ENCODE results near the gene ZNF664.
"Not testable (repeated sequence)": the region's sequence is repeated elsewhere in the genome, so short reads cannot be mapped to it uniquely, and the experiment has no call there.

The ZNF664 gene

GRCh38 chr12:123942238-123942653 lies 30.8 kb upstream of the ZNF664 start:
- DNase-seq = no peak

- DNase-seq = no peak
Measured at GRCh38 chr12:123942911-123943648, 29.9 kb upstream of the ZNF664 start.

GRCh38 chr12:123943816-123944215 lies 29.2 kb upstream of the ZNF664 start:
- DNase-seq = no peak

GRCh38 chr12:123944696-123945095 lies 28.3 kb upstream of the ZNF664 start:
- DNase-seq = no peak

- DNase-seq = no peak
Measured at GRCh38 chr12:123945287-123946151, 27.5 kb upstream of the ZNF664 start.

GRCh38 chr12:123946152-123946515 lies 26.9 kb upstream of the ZNF664 start:
- no peak for DNase-seq

- not testable (repeated sequence) for DNase-seq
Measured at GRCh38 chr12:123946516-123947505, 26.2 kb upstream of the ZNF664 start.

- DNase-seq = not testable (repeated sequence)
Measured at GRCh38 chr12:123947531-123947930, 25.5 kb upstream of the ZNF664 start.

GRCh38 chr12:123948401-123948795 lies 24.6 kb upstream of the ZNF664 start:
- no peak for DNase-seq

- DNase-seq = no peak
Measured at GRCh38 chr12:123948796-123949769, 23.9 kb upstream of the ZNF664 start.

- DNase-seq = no peak
Measured at GRCh38 chr12:123949770-123950165, 23.2 kb upstream of the ZNF664 start.

GRCh38 chr12:123950476-123951349 lies 22.3 kb upstream of the ZNF664 start:
- no peak for DNase-seq

GRCh38 chr12:123951467-123951866 lies 21.5 kb upstream of the ZNF664 start:
- no peak for DNase-seq

GRCh38 chr12:123952037-123952436 lies 21.0 kb upstream of the ZNF664 start:
- DNase-seq = no peak

GRCh38 chr12:123954647-123955350 lies 18.2 kb upstream of the ZNF664 start:
- no peak for DNase-seq

GRCh38 chr12:123956249-123956648 lies 16.8 kb upstream of the ZNF664 start:
- no peak for DNase-seq

- DNase-seq = no peak
Measured at GRCh38 chr12:123957196-123957595, 15.8 kb upstream of the ZNF664 start.

GRCh38 chr12:123958462-123958861 lies 14.6 kb upstream of the ZNF664 start:
- DNase-seq = no peak

GRCh38 chr12:123958876-123959275 lies 14.1 kb upstream of the ZNF664 start:
- DNase-seq = no peak
